GM19463 (cell line): Measurements from ENCODE around the gene TIMP2.
"Not testable (repeated sequence)": the region's sequence is repeated elsewhere in the genome, so short reads cannot be mapped to it uniquely, and the experiment has no call there.

ENCODE experiments used
- ATAC-seq: cut with Tn5 transposase; IDR thresholded peaks from one replicate; pipeline ENCODE4 v1.9.1; 2021; ENCODE audit warnings: mild to moderate bottlenecking, moderate library complexity; ENCODE audit not compliant: unreplicated experiment

Gene TIMP2

GRCh38 chr17:78956254-78956653, 31.1 kb upstream of the TIMP2 start:
- ATAC-seq: no peak

GRCh38 chr17:78954684-78955083, 29.5 kb upstream of the TIMP2 start:
- no peak for ATAC-seq

- no peak for ATAC-seq
Measured at GRCh38 chr17:78953356-78954350, 28.5 kb upstream of the TIMP2 start.

- ATAC-seq: no peak
Measured at GRCh38 chr17:78952706-78953105, 27.5 kb upstream of the TIMP2 start.

GRCh38 chr17:78951967-78952551, 26.9 kb upstream of the TIMP2 start:
- ATAC-seq: no peak

GRCh38 chr17:78950870-78951269, 25.7 kb upstream of the TIMP2 start:
- no peak for ATAC-seq

- no peak for ATAC-seq
Measured at GRCh38 chr17:78947235-78948149, 22.3 kb upstream of the TIMP2 start.

- ATAC-seq: no peak
Measured at GRCh38 chr17:78946631-78947030, 21.4 kb upstream of the TIMP2 start.

- ATAC-seq: no peak
Measured at GRCh38 chr17:78946131-78946530, 20.9 kb upstream of the TIMP2 start.

GRCh38 chr17:78945455-78945854, 20.3 kb upstream of the TIMP2 start:
- ATAC-seq: not testable (repeated sequence)

- ATAC-seq: no peak
Measured at GRCh38 chr17:78944956-78945355, 19.8 kb upstream of the TIMP2 start.

GRCh38 chr17:78944026-78944425, 18.8 kb upstream of the TIMP2 start:
- no peak for ATAC-seq

GRCh38 chr17:78940708-78941107, 15.5 kb upstream of the TIMP2 start:
- no peak for ATAC-seq

GRCh38 chr17:78940258-78940657, 15.1 kb upstream of the TIMP2 start:
- no peak for ATAC-seq

GRCh38 chr17:78939615-78940014, 14.4 kb upstream of the TIMP2 start:
- no peak for ATAC-seq

GRCh38 chr17:78937561-78937960, 12.4 kb upstream of the TIMP2 start:
- ATAC-seq: no peak

- no peak for ATAC-seq
Measured at GRCh38 chr17:78935419-78936323, 10.5 kb upstream of the TIMP2 start.

- no peak for ATAC-seq
Measured at GRCh38 chr17:78934681-78935418, 9.7 kb upstream of the TIMP2 start.

- no peak for ATAC-seq
Measured at GRCh38 chr17:78933959-78934568, 8.9 kb upstream of the TIMP2 start.
